ENCODE results near the gene AHCYL2. TPM values are rescaled to one million over a fixed set of nuclear protein-coding genes. Genes with fewer than 3 reads are reported as not detected.

The AHCYL2 gene
- total RNA-seq, 8 experiments from 2014 or later: 8.5 to 123 (median 23.8) TPM

GRCh38 chr7:129375141-129375938 is 150.5 kb downstream of the AHCYL2 start:
- Histone ChIP-seq H3K27ac (no peak overlapping the region), H3K4me1 (replicated peaks in 1 of 2) (peaks cover 5 to 12% of the 10 kb centered on the region in 2 donors), H3K4me3 (no peak overlapping the region)
- in situ Hi-C loops (cut with MboI; ENCODE audit: low pct_unique_long_range_greater_than_20kb in 2 of 9, low sequenced_read_pairs in 9 of 9, unreplicated experiment in 9 of 9): no loop called here
- whole genome bisulfite sequencing, 10 experiments: 6 to 89% (median 27%) methylated on average over 1 to 2 of the region's 2 CpGs; no CpG with 5 or more reads in 1 of the 10 experiments
- ATAC-seq (replicated peaks in 6 of 8): peak in 6 of 8 experiments; percentile 11 to 53 (median 32)

- peak in 5 of 8 experiments; percentile 39 to 81 (median 57) for ATAC-seq (replicated peaks in 6 of 8)
- 64 to 100% (median 79%) methylated on average over 1 to 6 of the region's 6 CpGs for WGBS, 10 experiments
- Histone ChIP-seq H3K27ac (no peak overlapping the region), H3K4me1 (replicated peaks in 1 of 2) (peaks cover 5 to 12% of the 10 kb centered on the region in 2 donors), H3K4me3 (no peak overlapping the region)
- in situ Hi-C loops (cut with MboI; ENCODE audit: low pct_unique_long_range_greater_than_20kb in 2 of 9, low sequenced_read_pairs in 9 of 9, unreplicated experiment in 9 of 9): no loop called here
Measured at GRCh38 chr7:129376076-129376777, 151.4 kb downstream of the AHCYL2 start.

- in situ Hi-C loops (cut with MboI; ENCODE audit: low pct_unique_long_range_greater_than_20kb in 2 of 9, low sequenced_read_pairs in 9 of 9, unreplicated experiment in 9 of 9): no loop called here
- H3K4me3 ChIP-seq: no peak overlapping the region
- no peak overlapping the region for H3K27ac ChIP-seq
- 79 to 100% (median 94%) methylated on average over 1 to 6 of the region's 6 CpGs for WGBS, 10 experiments
- no peak for ATAC-seq (replicated peaks in 6 of 8)
- H3K4me1 ChIP-seq (replicated peaks in 1 of 2): peaks cover 5 to 12% of the 10 kb centered on the region in 2 donors
Measured at GRCh38 chr7:129376778-129377700, 152.2 kb downstream of the AHCYL2 start.

GRCh38 chr7:129381710-129382484 is 157.1 kb downstream of the AHCYL2 start:
- WGBS, 10 experiments: 68 to 100% (median 94%) methylated on average over 1 to 9 of the region's 9 CpGs
- in situ Hi-C loops (cut with MboI; ENCODE audit: low pct_unique_long_range_greater_than_20kb in 2 of 9, low sequenced_read_pairs in 9 of 9, unreplicated experiment in 9 of 9): no loop called here
- no peak for ATAC-seq (replicated peaks in 6 of 8)

GRCh38 chr7:129383542-129384132 is 158.8 kb downstream of the AHCYL2 start:
- Histone ChIP-seq H3K27ac (no peak overlapping the region), H3K4me3 (no peak overlapping the region), H3K4me1 (replicated peaks in 1 of 2) (no peaks in the 10 kb centered on the region)
- WGBS, 10 experiments: 40 to 100% (median 69%) methylated on average over 1 to 3 of the region's 3 CpGs; no CpG with 5 or more reads in 1 of the 10 experiments
- ATAC-seq (replicated peaks in 6 of 8): no peak
- in situ Hi-C loops (cut with MboI; ENCODE audit: low pct_unique_long_range_greater_than_20kb in 2 of 9, low sequenced_read_pairs in 9 of 9, unreplicated experiment in 9 of 9): no loop called here

More at GRCh38 chr7:129381710-129382484, 157.1 kb downstream of the AHCYL2 start:
- H3K27ac ChIP-seq: no peak overlapping the region
- H3K4me3 ChIP-seq: no peak overlapping the region
- H3K4me1 ChIP-seq (replicated peaks in 1 of 2): no peaks in the 10 kb centered on the region

GRCh38 chr7:129385116-129385515 is 160.3 kb downstream of the AHCYL2 start:
- Histone ChIP-seq H3K4me3 (no peak overlapping the region), H3K27ac (no peak overlapping the region), H3K4me1 (replicated peaks in 1 of 2) (no peaks in the 10 kb centered on the region)
- 0 to 100% (median 47%) methylated on average over 1 of the region's 1 CpG; no CpG with 5 or more reads in 2 of the 10 experiments for WGBS, 10 experiments
- no peak for ATAC-seq (replicated peaks in 6 of 8)
- in situ Hi-C loops (cut with MboI; ENCODE audit: low pct_unique_long_range_greater_than_20kb in 2 of 9, low sequenced_read_pairs in 9 of 9, unreplicated experiment in 9 of 9): no loop called here

- WGBS, 10 experiments: 72 to 100% (median 90%) methylated on average over 1 to 4 of the region's 4 CpGs
- Histone ChIP-seq H3K4me1 (replicated peaks in 1 of 2) (no peaks in the 10 kb centered on the region), H3K27ac (no peak overlapping the region), H3K4me3 (no peak overlapping the region)
- ATAC-seq (replicated peaks in 6 of 8): no peak
- in situ Hi-C loops (cut with MboI; ENCODE audit: low pct_unique_long_range_greater_than_20kb in 2 of 9, low sequenced_read_pairs in 9 of 9, unreplicated experiment in 9 of 9): no loop called here
Measured at GRCh38 chr7:129385598-129385997, 160.8 kb downstream of the AHCYL2 start.

GRCh38 chr7:129386506-129386905 is 161.7 kb downstream of the AHCYL2 start:
- no peak for ATAC-seq (replicated peaks in 6 of 8)
- no peak overlapping the region for H3K4me3 ChIP-seq
- H3K4me1 ChIP-seq (replicated peaks in 1 of 2): no peaks in the 10 kb centered on the region
- in situ Hi-C loops (cut with MboI; ENCODE audit: low pct_unique_long_range_greater_than_20kb in 2 of 9, low sequenced_read_pairs in 9 of 9, unreplicated experiment in 9 of 9): no loop called here
- H3K27ac ChIP-seq: no peak overlapping the region

GRCh38 chr7:129387537-129387936 is 162.7 kb downstream of the AHCYL2 start:
- WGBS, 10 experiments: 17 to 94% (median 81%) methylated on average over 1 to 2 of the region's 2 CpGs; no CpG with 5 or more reads in 3 of the 10 experiments

GRCh38 chr7:129388333-129389098 is 163.7 kb downstream of the AHCYL2 start:
- H3K4me1 ChIP-seq (replicated peaks in 1 of 2): no peaks in the 10 kb centered on the region
- 72 to 96% (median 92%) methylated on average over 5 to 8 of the region's 8 CpGs; no CpG with 5 or more reads in 1 of the 10 experiments for WGBS, 10 experiments
- in situ Hi-C loops (cut with MboI; ENCODE audit: low pct_unique_long_range_greater_than_20kb in 2 of 9, low sequenced_read_pairs in 9 of 9, unreplicated experiment in 9 of 9): no loop called here
- H3K4me3 ChIP-seq: no peak overlapping the region
- H3K27ac ChIP-seq: no peak overlapping the region
- no peak for ATAC-seq (replicated peaks in 6 of 8)

More at GRCh38 chr7:129387537-129387936, 162.7 kb downstream of the AHCYL2 start:
- no peak for ATAC-seq (replicated peaks in 6 of 8)
- no peak overlapping the region for H3K4me3 ChIP-seq
- H3K4me1 ChIP-seq (replicated peaks in 1 of 2): no peaks in the 10 kb centered on the region
- in situ Hi-C loops (cut with MboI; ENCODE audit: low pct_unique_long_range_greater_than_20kb in 2 of 9, low sequenced_read_pairs in 9 of 9, unreplicated experiment in 9 of 9): no loop called here
- H3K27ac ChIP-seq: no peak overlapping the region

GRCh38 chr7:129389829-129390228 is 165.0 kb downstream of the AHCYL2 start:
- 57 to 100% (median 80%) methylated on average over 1 of the region's 1 CpG; no CpG with 5 or more reads in 4 of the 10 experiments for WGBS, 10 experiments
- Histone ChIP-seq H3K4me3 (no peak overlapping the region), H3K27ac (no peak overlapping the region), H3K4me1 (replicated peaks in 1 of 2) (no peaks in the 10 kb centered on the region)
- no peak for ATAC-seq (replicated peaks in 6 of 8)
- in situ Hi-C loops (cut with MboI; ENCODE audit: low pct_unique_long_range_greater_than_20kb in 2 of 9, low sequenced_read_pairs in 9 of 9, unreplicated experiment in 9 of 9): no loop called here
